Body of pancreas (tissue), 4 donors: ENCODE measurements around the gene PLEKHG2.

ENCODE experiments used
- POLR2A ChIP-seq, 3 donors: fragments of 450-650 bp; IDR thresholded peaks; one replicate each; pipeline ENCODE4 v1.6.1; 2016; ENCODE audit warnings: antibody characterized with exemption in 3 of 3, mild to moderate bottlenecking in 2 of 3
- TF ChIP-seq, protein P1 (sequence below), 7 experiments: fragments of 450-650 bp in 4 of 7; fragments of 200-600 bp in 3 of 7; sonication (generic) in 3 of 7; IDR thresholded peaks; one replicate each; pipeline ENCODE4 v1.5.1; 2016 to 2019; ENCODE audit warnings: antibody characterized with exemption in 7 of 7

DNA sequence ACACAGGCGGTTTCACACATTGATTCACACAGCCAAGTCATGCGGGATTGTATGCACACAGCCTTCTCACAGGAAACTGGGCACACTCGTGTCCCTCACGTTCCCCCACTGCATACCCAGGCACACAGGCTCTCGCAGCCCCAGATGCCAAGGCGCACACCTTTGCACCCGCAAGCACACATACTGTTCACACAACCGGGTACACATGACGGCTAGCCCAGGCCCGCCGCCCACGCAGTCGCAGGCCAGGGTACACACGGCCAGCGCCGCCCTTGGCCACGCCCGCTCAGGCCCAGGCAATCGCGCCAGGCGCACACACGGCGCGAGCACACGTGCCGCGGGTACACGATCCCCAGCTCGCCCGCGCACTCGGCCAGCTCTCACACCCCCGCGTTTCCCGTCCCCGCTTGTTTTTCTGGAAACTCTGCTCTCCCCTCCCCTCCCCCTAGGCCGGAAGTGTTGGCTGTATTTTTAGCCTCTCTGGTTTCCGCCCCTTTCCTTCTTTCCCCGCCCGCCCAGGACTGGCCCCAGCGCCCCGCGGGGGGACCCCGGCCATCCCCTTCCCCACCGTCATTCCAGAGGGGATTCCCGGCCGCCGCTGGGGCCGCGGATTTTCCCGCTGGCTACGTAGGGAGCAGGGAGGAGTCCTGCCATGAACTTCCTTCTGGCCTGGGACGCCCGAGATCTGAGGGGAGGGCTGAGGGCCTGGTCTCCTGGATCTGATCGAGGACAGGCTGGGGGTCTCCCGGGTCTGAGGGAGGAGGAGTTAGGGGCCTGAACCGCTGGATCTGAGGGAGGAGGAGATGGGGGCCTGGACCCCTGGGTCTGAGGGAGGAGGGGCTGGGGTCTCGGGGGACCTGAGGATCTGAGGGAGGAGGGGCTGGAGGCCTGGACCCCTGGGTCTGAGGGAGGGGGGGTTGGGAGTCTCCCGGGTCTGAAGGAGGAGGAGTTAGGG is 9.8 kb upstream of the PLEKHG2 start:
- TF ChIP-seq, protein P1, sequence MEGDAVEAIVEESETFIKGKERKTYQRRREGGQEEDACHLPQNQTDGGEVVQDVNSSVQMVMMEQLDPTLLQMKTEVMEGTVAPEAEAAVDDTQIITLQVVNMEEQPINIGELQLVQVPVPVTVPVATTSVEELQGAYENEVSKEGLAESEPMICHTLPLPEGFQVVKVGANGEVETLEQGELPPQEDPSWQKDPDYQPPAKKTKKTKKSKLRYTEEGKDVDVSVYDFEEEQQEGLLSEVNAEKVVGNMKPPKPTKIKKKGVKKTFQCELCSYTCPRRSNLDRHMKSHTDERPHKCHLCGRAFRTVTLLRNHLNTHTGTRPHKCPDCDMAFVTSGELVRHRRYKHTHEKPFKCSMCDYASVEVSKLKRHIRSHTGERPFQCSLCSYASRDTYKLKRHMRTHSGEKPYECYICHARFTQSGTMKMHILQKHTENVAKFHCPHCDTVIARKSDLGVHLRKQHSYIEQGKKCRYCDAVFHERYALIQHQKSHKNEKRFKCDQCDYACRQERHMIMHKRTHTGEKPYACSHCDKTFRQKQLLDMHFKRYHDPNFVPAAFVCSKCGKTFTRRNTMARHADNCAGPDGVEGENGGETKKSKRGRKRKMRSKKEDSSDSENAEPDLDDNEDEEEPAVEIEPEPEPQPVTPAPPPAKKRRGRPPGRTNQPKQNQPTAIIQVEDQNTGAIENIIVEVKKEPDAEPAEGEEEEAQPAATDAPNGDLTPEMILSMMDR (IDR thresholded peaks at IDR 0.05): no peak
- TF ChIP-seq POLR2A (IDR thresholded peaks at IDR 0.05): peak; percentile 28 to 64 (median 59)
